GM19455 (cell line): ENCODE measurements around the gene QRICH1.

Experiments used
- ATAC-seq: cut with Tn5 transposase; IDR thresholded peaks from one replicate; pipeline ENCODE4 v1.9.1; 2021; ENCODE audit not compliant: unreplicated experiment

The QRICH1 gene

GRCh38 chr3:49035281-49035680 is 58.6 kb downstream of the QRICH1 start:
- ATAC-seq = no peak

DNA sequence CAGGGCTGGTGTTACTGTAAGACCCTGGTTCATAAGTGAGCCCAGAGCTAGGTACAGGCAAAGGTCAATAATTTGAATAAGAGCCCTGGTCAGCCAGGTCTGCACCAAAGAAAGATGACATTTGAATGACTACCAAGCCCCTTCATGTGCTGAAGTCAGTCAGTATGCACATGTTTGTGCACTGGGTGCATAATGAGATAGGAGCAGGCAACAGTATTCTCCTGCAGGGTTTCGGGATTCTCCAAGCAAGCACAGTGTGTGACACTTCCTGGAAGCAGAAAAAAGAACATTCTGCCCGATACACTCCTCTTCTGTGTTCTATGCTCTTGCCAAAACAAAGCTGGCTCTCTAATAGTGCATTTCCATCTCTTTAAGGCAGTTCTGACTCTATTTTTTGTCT is 59.2 kb downstream of the QRICH1 start:
- no peak for ATAC-seq

DNA sequence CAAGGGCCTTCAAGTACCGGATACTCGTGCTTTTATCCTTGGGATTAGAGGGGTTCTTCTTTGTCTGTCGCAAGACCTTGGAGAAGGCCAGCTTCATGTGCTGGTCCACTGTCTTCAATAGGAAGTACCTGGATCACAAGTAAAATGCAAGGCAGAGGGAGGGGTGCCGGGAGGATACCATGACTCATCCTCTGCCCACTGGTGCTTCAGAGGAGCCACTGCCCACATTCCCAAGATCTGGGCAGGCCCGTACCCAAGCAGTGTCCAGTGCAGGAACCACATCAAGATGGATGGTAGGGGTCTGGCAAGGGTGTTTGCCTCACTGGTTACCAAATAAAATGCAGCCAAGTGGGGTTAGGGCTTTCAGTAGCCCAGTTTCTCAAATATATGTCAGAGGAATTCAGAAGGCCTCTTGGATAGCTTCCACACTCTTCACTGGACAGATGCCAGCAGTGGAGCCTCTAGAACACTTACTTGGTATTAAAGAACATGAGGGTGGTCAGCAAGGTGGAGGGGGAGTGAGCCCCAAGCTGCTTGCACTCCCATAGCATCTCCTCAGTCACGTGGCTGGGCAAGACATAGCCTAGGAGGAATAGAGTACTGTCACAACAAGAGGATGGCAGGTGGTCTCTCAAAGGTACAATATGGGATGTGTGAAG is 61.1 kb downstream of the QRICH1 start:
- ATAC-seq = no peak

- no peak for ATAC-seq
Observed at GRCh38 chr3:49030321-49030720, 63.5 kb downstream of the QRICH1 start.

DNA sequence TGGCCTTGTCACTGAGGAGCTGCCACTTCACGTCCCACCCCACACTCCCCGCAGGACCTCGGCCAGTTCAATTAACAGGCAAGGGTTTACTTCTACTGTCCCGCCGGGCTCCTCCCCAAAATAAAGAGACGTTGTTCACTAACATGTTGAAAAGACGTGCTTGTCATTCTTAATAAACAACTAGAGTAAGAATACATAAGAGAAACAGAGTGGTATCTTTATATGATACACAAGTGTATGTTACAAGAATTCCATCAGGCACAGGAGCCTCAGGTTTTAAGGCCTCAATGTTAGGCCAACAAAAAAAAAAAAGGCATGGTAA is 64.3 kb downstream of the QRICH1 start:
- ATAC-seq = no peak

DNA sequence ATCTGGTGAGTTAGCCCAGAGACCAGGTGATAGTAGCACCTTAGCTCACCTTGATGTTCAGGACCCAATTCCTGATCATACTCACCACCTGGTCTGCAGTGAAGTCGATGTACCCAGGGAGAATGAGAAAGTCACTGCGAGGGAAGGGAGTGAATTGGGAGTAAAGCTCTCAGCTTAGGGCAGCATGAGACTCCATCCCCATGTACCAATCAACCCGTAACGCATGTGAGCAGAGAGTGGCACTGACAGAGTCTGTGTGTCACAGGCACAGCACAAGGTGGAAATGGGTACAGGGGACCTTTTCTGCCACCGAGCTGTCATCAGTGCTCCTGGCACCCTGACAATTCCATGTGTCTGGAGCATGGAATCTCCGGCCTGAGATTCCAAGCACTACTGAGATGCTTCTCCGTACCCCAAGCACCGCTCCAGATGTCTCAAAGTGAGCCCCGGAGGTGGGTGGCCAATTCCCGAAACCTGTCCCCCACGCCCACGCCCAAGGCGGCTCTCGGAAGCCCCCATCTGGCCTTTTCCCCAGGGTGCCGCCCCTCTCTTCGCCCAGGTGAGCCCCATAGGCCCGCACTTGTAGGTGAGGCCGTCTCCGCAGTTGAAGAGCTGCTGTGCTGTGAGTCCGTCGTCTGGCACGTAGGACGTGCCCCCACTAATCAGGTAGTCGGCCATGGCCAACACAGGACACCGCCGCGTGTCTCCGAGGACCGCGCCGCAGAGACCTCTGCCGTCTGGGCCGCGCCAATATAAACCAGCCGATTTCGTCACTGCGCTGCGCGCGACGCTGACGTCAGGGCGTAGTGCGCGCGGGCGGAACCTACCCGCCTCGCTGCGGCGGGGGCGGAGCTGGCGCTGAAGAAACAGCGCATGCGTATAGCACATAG is 65.0 kb downstream of the QRICH1 start, which contains the start of gene IMPDH2:
Gene IMPDH2 (minus strand): TSS at position 726 of the 890 bp plus-strand sequence. CDS start 48 bp downstream, at position 678.
- peak; percentile 89 for ATAC-seq

GRCh38 chr3:49028298-49028672 is 65.6 kb downstream of the QRICH1 start:
- no peak for ATAC-seq

GRCh38 chr3:49027634-49028033 is 66.2 kb downstream of the QRICH1 start:
- no peak for ATAC-seq

- no peak for ATAC-seq
Observed at GRCh38 chr3:49026536-49026935, 67.3 kb downstream of the QRICH1 start.

- no peak for ATAC-seq
Observed at GRCh38 chr3:49025793-49026520, 67.9 kb downstream of the QRICH1 start.

DNA sequence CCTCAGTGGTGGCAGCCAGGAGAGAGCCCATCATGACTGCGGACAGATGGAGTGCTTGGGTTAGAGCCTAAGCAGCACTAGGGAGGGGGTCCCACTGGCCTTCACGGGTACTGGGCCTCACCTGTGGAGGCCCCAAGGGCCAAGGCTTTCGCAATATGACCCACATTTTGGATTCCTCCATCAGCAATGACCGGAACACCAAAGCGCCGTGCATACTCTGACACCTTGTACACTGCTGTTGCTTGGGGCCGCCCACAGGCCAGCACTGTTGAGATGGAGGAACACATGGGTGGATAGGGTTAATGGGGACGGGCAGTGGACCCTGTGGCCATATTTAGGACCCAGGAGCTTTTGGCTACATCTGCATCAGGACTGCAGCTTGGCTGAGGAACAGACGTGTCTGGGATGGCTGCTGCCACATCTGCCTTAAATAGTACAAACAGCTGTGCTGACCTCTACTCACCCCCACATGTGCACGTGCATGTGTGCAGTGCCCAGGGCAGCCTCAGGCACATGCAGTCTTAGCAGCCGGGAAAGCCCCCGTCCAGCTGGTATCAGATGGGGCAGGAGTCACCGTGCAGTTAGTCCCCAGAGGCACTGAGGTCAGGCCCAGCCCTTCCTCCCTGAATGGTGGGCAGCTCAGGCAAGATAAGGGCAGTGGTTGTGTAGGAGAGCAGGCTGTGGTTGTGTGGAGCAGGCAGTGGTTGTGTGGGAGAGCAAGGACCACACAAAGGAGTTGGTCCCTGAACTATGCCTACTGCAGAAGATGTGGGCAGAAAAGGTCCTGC is 68.7 kb downstream of the QRICH1 start:
- ATAC-seq = no peak

- no peak for ATAC-seq
Observed at GRCh38 chr3:49024449-49024848, 69.4 kb downstream of the QRICH1 start.

DNA sequence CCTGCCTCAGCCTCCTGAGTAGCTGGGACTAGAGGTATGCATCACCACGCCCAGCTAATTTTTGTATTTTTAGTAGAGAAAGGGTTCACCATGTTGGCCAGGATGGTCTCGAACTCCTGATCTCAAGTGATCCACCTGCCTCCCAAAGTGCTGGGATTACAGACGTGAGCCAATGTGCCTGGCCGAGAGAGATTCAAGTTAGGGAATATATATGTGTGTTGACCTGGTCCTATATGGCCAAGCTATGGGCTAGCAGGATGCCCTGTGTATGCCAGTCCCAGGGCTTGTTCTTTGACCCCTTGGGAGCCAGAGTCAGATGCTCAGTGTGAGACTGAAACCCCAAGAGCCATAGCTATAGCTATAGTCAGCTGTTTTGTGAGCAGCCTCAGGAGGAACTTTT is 70.1 kb downstream of the QRICH1 start:
- no peak for ATAC-seq

DNA sequence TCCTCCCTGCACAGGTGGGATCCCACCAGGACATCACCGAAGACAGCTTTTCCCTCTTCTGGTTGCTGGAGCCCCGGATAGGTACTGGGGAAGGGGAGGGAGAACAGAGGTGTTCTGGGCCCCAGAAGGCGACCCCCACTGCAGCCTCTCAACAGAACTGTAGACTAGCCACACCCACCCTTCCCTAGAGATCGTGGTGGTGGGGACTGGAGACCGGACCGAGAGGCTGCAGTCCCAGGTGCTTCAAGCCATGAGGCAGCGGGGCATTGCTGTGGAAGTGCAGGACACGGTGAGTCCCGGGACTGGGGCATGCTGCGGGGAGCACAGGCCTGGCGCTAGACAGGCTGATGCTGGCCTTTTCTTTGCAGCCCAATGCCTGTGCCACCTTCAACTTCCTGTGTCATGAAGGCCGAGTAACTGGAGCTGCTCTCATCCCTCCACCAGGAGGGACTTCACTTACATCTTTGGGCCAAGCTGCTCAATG is 71.1 kb downstream of the QRICH1 start:
- ATAC-seq = no peak

DNA sequence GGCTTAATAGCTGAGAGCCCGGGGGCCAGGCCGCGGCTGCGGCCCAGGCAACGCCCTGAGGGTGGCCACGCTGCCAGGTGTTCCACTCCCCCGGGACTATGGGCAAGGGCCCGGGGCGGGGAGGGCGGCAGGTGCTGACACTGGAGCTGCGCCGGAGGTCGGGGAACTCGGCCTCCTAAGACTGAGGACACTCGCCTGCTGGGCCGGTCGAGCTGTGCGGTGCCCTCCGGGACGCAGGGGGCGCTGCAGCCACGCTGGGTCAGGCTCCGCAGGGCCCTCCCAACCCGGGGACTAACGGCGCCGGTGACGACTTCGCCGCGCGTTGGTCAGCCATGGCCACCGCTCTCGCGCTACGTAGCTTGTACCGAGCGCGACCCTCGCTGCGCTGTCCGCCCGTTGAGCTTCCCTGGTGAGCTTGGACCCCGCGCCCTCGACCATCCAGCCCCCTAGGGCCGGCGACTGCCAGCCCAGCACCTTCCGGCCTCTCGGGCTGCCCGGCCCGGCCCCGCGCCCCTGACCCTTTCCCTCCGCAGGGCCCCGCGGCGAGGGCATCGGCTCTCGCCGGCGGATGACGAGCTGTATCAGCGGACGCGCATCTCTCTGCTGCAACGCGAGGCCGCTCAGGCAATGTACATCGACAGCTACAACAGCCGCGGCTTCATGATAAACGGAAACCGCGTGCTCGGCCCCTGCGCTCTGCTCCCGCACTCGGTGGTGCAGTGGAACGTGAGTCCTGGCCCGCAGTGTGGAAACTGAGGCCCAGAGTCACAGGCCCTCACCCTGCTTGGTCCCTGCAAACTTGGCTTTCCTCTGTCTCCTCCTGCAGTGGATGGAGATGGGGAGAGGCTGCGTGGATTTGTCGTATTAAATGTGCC is 71.8 kb downstream of the QRICH1 start, which contains the start of gene NDUFAF3:
Gene NDUFAF3 (plus strand): TSS at position 309 of the 875 bp plus-strand sequence. CDS start 24 bp downstream, at position 333.
- peak; percentile 56 for ATAC-seq

GRCh38 chr3:49021213-49021812 is 72.6 kb downstream of the QRICH1 start:
- ATAC-seq = peak; percentile 46

GRCh38 chr3:49020330-49021212 is 73.3 kb downstream of the QRICH1 start:
- no peak for ATAC-seq

DNA sequence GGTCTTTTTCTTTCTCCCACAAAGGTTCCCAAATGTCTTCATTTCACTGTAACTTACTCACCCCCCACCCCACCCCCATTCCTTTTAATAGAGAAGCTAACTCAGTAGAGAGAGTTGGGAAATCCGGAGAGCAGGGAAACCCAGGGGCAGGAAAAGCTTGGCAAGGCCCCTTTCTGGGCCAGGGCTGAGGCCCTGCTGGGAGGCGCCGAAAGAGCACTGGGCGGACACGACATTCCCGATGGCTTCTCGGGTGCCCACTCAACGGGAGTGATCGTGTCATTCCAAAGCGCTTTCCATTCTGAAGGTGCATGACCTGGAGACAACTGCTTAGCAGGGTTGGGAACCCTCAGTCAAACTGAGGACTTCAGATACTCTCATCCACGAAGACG is 73.9 kb downstream of the QRICH1 start:
- no peak for ATAC-seq

GRCh38 chr3:49018707-49019006 is 75.2 kb downstream of the QRICH1 start:
- no peak for ATAC-seq
